GM21619 (cell line): ENCODE measurements around the gene MICAL3.

Source experiments
- ATAC-seq: cut with Tn5 transposase; IDR thresholded peaks from one replicate; pipeline ENCODE4 v1.9.1; 2021; ENCODE audit not compliant: unreplicated experiment

MICAL3 gene

DNA sequence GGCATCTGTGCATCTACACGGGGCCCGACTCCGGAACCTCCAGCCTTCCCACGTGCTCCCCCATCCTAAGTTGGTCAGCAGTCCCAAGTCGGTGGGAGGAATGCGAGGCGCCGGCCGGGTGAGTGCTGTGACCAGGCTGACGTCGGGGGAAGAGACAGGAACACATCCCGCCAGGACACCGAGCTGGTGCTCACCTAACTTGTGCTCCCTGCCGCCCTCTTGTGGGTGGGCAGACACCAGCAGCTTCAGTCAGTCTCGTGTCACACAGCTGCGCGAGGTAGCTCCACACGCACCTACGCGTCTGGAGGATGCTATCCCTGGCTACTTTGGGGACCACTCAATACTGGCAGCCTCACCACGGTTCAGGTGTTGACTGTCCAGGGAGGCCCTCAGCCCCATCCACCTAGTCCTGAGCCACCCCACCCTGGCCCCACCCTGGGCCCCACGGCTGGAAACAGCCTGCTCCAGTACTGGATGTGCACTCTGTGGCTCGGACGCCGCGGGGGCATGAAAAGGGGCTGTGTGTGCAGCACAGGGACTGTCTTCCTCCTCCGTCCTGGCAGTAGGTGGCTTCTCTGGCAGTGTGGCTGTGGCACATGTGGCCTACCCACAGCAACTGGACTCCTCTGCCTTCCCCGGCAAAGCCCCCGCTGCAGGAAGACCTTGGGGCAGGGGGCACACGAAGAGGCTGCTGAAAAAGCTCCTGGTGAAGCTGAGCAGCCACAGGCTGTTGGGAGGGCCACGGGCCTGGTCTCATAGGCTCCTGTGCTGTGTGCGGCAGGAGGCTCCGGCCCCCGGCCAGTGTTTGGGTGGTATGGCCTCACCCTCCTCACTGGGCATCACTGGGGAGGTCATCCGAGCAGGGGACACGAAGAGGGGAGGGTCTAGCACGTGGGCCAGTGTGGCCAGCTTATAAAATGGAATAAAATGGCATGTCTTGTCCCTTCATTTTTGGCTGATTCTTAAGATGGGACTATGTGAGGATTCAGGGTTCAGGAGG lies 238.9 kb downstream of the MICAL3 start:
- no peak for ATAC-seq

DNA sequence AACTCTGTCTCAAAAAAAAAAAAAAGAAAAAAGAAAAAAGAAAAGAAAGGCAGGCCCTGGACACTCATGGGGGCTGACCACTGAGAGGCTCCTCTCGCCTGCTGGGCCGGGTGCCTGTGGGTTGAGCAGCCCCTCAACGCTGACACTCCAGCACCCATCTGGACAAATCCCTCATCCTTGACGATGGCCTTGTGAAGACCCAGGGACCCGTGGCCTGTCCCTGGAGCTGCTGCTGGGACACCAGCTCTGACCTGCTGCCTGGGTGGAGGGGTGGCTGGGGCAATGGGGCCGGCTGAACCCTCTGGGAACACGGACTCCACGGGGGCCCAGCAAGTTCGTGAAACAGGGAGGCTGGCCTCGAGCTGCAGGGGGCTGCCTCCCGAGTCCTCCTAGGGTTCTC lies 239.6 kb downstream of the MICAL3 start:
- ATAC-seq = no peak

DNA sequence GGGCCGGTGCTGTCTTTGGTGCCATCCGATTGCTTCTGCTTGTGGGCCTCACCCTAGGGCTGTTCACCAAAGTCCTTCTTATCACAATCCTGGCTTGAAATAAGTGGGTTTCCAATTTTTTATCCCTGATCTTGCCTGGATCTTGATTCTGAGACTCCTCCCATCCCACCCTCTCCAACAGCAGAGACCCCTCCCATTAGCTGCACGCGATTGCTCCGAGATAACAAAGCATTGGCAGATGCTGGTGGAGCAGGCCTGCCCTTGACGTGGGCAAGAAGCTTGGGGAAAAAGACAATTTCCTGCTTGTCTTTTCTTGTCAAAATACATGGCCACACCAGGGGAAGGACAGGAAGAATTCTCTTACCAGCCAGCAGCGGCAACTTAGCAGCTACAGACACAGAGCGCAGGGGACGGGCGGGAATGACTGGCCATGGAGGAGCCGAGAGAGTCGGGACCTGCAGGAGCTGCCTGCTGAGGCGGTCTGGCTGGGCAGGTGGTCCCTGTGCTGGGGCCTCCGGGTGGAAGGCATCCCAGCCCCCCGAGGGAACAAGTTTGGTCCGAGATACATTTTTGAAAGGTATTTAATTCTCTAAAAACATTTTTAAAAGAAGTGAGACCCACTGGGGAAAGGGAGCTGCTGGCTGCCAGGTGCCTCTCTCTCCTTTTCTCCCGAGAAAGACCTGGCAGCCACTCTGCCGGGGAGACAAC lies 240.4 kb downstream of the MICAL3 start:
- no peak for ATAC-seq

DNA sequence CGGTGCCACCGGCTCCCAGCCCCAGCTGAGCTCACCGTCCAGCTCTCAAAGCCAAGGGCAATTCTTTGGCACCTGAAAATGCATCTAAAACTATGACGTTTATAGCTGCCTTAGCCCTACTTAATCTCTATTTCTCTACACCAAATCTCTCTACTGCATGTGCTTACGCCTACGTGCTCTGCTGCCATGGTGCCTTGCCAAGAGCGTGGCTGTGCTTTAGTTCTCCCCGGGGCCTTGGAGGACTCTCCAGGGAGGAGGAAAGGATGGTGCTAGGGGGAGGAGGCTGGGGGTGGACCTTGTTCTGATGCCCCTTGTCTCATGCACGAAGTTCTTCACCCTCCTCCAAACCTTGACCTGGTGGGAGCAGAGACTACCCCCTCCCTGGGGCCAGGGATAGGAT lies 241.0 kb downstream of the MICAL3 start:
- ATAC-seq = no peak

DNA sequence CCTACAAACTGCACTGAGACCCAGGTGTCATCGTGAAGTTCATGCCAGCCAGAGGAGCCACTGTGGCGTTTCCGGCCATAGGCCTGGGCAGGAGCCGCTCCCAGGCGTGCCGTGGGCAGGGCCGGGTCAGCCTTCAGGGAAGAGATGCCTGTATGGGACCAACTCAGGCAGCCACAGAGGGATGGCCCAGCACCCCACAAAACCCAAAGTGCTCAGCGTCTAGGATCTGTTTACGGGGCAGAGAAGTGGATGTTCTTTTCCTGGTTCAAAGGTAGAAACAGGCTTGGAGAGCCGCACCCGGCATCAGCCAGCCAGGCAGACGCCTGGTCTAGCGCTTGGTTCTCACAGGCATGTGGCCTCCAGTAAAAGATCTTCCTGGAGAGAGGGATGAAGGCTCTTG lies 241.7 kb downstream of the MICAL3 start:
- ATAC-seq = no peak

DNA sequence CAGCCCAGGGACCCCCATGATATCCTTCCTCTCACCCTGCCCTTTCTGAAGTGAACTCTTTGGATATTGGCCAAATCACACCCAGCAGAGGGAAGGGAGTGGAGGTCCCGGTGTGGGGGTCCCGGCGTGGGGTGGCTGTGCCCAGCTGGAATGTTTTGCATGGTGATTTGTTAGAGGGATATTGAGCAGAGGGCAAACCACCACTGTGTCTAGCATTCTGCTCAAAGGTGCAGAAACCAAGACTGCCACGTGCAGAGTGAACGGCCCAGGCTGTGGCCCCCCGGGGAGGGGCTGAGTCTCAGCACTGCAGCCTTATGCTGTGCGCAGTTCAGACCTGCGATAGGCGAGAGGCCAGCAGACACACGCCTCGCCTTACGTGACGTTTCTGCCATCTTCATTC lies 242.2 kb downstream of the MICAL3 start:
- no peak for ATAC-seq

DNA sequence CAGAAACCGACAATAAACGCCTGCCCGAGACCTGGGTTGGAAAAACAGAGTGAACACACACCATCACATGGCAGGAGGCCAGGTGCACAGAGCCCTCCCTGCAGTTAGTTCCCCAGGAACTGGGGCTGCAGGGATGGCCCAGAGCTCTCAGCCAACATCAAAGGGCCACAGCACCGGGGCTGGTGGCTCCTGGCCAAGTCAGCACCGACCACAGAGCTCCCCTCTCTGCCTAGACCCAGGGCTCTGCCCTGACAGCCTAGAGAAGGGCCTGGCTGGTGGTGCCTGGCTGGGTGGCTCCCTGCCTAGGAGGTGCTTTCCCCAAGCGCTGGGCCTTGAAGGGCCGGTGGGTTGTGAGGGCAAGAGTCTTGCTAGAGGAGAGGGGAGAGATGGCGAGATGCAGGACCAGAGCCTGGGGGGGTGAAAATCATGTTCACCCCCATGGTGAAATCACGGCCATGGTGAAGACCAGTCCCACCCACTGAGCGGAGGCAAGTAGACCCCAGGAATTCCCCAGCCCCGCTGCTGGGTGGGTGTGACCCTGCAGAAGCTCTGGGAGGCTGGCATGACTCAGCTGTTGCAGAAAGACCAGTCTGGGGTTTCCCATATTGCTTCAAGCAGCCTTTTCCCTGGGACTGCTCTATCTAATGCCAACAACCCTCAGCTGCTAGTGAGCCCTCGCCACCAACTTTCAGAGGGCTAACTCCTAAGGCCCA lies 242.9 kb downstream of the MICAL3 start:
- ATAC-seq = peak; percentile 28

DNA sequence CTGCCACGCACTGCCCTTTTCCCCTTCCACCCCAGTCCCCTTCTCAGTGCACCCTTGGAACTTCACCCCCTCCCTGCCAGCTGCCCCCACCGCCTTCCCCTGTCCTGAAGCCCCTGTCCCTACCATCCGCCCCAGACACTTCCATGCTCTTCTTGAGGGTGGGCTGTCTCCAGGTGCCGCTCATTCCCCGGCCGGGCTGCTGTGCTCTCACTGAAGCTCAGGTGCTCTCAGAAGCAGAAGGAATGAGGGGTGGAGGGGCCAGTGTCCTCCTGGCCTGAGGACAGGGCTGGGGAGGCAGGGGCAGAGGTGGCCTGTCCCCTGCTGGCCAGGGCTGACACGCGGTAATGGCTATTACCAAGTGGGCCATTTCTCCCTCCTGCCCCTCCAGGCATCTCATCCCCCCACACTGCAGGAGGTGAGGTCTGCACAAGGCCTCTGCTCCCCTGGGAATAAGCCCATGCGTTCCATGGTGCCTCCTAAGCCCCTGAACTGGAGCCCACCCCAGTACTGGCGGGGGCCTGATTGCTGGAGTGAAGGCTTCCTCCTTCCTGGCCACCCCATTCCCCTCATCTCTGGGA lies 243.5 kb downstream of the MICAL3 start:
- ATAC-seq = no peak

DNA sequence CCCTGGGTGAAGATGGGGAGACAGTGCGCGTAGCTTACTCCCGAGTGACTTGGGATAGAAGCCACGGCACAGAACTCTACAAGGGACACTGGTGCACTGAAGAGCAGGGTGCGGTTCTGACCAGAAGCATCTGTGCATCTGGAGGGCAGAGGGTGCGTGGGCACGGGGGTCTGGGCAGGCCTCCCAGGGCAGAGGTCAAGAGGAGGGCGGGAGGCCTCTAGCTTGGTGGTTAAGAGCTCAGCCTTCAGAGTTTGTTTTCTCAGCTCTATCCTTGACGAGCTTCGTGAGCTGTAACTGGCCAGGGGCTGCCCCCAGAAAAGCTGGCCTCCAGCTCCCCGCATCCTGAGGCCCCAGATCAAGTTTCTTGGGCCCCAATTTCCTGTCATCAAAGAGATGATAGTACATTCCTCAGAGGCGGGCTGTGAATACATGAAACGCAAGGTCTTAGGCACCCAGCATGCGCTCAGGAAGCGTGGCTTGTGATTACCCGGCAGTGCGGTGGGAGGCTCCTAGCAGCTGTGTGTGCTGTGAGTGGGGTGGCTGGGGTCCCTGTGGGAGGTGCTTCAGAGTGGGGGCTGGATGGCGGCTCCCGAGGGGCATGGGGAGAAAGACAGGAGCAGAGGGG lies 244.1 kb downstream of the MICAL3 start:
- no peak for ATAC-seq

DNA sequence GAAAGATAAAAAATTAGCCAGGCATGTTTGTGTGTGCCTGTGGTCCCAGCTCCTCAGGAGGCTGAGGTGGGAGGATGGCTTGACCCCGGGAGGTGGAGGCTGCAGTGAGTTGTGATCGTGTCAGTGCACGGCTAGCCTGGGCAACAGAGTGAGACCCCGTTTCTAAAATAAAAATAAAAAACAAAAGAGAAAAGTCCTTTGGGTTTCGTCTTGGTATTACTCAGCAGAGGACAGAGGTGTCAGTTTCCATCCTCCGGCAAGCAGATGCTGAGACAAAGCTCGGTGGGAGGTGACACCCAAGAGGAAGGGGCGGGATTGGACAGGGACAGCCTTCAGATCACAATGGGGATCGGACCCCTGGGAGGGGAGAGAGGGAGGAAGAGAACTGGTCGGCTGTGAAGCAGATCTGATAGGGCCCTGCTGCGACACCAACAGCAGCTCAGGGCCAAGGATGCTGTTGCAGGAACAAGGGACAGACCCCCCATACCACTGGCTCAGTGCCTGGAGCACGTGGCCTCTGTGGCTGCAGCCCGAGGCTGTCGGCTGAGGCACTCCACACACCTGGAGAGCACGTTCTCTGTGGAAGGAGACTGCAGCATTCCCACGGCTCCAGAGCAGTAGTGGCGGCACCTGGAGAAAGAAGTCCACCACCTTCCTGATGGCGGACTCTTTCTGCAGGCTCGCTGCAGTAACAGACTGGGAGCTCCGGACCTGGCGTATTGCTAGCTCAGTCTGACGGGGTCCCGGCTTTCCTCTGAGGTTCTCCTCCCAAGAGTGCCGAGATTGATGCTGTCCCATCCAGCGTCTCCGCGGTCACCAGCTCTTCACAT lies 244.9 kb downstream of the MICAL3 start:
- peak; percentile 41 for ATAC-seq

DNA sequence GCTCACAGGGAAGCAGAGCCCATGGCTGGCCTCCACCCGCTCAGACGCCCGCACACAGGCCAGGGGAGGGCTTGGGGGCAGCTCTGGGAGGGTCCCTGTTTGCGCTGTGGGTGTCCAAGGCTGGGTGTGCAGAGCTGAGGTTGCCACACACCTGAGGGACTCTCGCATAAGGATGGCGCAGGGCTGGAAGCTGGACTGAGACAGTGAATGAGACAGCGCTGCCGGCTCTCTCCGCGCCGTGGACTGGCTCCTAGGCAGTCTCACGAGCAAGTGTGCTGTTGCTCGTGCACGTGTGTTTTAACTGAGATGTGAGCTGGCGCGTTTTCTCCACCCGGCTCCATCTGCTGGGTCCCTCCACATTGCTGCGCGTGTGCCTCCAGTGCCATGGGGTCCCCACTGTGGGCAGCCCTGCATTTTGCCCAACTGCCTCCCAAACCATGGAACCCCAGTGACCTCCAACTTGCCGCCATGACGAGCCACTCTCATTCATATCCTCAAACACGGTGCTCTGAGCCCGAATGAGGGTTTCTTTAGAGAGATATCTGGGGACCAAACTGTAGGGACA lies 245.9 kb downstream of the MICAL3 start:
- ATAC-seq = no peak

DNA sequence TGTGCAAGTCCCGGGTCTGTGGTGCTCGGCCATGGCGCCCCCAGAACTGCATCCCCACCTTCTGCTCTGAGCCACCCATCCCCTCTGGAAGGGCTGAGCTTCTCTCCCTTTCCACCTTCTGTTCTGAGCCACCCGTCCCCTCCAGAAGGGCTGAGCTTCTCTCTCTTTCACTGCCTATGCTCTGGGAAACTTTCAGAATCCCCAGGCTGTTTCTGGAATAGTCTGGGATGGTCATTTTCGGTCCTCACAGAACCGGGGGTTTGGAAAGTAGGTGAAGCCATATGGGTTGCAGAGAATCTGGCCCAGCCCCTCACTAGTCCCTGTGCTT lies 246.7 kb downstream of the MICAL3 start:
- ATAC-seq = no peak

DNA sequence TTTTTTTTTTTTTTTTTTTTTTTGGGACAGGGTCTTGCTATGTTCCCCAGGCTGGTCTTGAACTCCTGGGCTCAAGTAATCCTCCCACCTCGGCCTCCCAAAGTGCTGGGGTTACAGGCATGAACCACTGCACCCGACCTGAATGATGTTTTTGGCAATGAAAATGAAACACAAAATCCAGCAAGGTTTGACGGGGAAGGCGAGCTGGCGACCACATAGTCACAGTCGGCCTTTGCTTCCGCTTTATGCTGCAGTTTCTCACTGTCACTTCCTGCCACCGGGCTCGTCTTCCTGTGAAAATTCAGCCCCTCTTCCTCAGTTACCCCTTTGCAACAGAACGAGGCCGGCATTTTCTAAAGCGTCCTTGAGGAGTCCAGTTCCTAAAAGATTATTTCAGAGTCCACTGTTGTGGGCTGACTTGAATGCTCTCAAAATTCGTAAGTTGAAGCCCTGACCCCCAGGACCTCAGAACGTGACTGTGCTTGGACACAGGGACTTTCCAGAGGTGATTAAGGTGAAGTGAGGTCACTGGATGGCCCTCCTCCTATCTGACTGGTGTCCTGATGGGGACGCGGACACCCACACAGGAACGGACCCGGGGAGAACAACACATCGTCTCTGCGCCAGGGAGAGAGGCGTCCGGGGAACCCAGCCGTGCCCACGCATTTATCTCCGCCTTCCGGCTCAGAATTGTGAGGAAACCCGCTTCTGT lies 247.2 kb downstream of the MICAL3 start:
- ATAC-seq = peak; percentile 24

DNA sequence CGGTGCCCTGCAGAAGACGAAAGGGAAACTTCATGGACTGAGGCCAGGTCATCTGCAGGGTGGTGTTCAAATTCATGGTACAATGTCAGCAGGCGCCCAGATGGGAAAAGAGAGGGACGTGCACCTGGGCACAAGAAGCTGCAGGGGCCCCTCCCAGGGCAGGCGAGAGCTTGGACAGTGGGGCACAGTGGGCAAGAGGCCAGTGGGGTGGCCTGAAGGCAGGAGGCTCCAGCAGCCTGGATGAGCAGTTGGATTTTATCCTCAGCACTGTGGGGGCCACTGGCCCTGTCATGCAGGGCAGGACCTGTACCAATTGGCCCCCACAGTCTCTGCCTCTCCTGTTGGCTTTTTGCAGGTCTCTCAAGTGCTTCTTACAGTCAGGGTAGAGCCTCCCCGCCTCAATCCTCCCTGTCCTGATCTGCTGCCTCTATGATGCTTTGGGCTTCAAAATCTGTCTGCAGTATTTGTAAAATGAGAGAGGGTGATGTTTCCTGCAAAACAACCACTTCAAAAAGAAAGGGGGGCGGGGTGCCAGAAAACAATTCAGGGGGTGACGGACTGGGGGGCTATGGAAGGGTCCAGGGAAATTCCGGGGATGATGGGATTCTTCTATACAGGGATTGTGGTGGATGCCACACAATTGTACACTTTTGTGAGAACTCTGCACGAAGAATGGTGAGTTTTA lies 248.4 kb downstream of the MICAL3 start:
- ATAC-seq = no peak

DNA sequence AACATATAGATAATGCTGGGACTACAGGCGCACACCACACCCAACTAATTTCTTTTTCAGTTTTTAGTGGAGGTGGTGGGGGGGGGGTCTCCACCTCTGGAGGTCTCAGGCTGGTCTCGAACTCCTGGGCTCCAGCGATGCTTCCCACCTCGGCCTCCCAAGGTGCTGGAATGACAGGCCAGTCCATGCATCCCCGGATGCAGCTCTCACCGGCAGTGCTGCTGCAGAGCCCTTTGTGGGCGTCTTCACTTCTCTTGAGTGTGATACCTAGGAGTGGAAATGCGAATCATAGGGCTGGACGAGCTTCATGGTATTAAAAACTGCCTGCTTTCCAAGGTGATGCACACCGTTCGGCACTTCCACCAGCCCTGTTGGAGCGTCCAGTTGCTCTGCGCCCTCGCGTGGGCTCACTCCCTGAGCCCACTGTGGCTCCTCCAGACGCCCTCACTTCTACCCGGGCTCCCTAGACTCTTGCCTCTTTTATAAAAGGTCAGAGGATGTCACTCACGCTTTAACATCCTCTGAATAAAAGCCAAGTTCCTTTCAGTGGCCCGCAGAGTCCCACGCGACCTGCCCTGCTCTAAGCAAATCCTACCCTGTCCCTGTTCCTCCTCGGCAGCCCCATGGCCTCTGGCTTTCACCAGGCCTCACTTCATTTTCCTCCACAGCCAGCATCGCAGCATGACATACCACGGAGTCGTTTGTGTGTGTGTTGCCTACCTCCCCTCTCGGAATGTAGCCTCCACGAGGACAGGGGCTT lies 249.3 kb downstream of the MICAL3 start:
- ATAC-seq = no peak

DNA sequence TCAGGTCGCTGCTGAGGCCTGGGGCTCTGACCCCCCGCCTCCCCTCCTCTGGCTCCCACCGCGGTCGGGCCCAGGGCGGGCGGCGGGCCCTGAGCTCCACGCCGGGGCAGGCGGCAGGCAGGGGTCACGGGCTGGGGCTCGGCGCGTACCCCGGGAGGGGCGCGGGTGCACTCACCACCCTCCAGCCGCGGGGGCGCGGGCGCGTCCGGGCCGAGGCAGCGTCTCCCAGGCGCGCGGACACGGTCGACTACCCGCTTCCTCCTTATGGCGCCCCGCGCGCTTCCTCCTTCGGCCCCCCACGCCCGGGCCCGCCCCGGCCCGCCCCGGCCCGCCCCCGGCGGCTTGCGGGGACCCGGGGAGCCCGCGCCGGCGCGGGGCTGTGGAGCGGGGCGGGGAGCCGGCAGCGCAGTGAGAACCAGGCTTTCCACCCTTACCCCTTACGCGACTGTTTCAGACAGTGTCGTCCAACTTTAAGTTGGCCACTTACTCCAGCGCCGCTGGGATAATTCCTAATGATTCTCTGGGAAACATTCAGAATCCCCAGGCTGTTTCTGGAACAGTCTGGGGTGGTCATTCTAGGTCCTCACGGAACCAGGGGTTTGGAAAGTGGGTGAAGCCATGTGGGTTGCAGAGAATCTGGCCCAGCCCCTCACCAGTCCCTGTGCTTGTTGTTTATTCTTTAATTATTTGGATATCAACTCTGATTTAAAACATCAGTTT lies 250.0 kb downstream of the MICAL3 start, which contains the start of gene BID:
Gene BID, minus strand, starts transcription at position 264 of the 720 bp plus-strand sequence. CDS start 24,353 bp downstream, outside the sequence.
- ATAC-seq = no peak
